MG63 (cell line): ENCODE data around the gene CIAPIN1. TPM values are rescaled to one million over a fixed set of nuclear protein-coding genes. Genes with fewer than 3 reads are reported as not detected.
"Not testable (repeated sequence)": the region's sequence is repeated elsewhere in the genome, so short reads cannot be mapped to it uniquely, and the experiment has no call there.

ENCODE experiments used
- DNase-seq: peaks from one replicate; pipeline ENCODE4 v3.0.0-alpha.2; 2020
- H3K27me3 ChIP-seq: fragments of 250-450 bp; sonication (Bioruptor Pico); 2 replicates; pipeline ENCODE4 v1.5.1; 2020; ENCODE audit warnings: mild to moderate bottlenecking, moderate library complexity
- H3K36me3 ChIP-seq: fragments of 250-450 bp; sonication (Bioruptor Pico); 2 replicates; pipeline ENCODE4 v1.5.1; 2020; ENCODE audit warnings: mild to moderate bottlenecking, moderate library complexity
- H3K4me3 ChIP-seq: fragments of 250-450 bp; sonication (Bioruptor Pico); 2 replicates; pipeline ENCODE4 v1.5.1; 2020; ENCODE audit warnings: mild to moderate bottlenecking, moderate library complexity
- H3K9me3 ChIP-seq: fragments of 250-450 bp; sonication (Bioruptor Pico); 2 replicates; pipeline ENCODE4 v1.5.1; 2020; ENCODE audit warnings: mild to moderate bottlenecking, moderate library complexity
- total RNA-seq: library from RNA; depleted of rRNA; stranded (reverse); fragments of >200 nt; shearing (Covaris generic); gene quantifications from 2 replicates; pipeline ENCODE4 v1.2.3, GENCODE V29; 2014; ENCODE audit warnings: low replicate concordance

Gene CIAPIN1
- total RNA-seq, 1 experiment from 2014 or later, result 277 TPM

DNA sequence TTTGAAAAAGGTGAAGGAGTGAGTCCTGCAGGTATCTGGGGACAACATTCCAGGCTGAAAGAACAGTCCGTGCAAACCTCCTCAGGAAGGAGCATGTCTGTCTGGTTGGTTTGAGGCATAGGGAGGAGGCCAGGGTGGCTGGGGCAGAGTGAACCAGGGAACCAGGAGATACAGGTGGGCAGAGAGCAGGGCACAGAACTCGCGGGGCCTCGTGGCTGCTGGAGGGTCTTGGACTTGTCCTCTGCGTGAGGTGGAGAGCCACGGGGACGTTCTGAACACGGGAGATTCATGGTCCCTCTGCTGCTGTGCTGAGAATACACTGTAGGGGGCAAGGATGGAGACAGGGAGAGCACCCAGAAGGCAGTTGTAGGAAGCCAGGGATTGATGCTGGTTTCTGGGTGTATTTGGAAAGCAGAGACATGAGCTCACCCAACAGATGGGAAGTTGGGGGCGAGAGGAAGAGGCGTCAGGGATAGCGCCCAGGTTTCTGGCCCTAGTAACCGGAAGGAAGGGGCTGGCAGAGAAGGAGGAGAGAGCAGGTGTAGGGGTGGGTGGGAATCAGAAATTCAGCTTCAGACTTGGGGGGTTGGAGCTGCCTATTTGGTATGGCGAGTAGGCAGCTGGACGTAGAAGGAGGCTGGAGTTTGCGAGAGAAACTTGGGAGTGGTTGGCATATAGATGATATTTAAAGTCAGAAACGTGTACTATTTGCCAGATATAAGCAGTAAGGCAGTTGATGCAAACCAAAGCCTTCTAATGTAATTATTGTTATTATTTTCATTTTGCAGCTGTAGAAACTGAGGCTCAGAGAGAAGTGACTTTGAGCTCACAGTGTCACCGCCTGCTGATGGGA lies 43.0 kb downstream of the CIAPIN1 start, which contains the start of gene CCL17:
TSS of gene CCL17 (plus strand) at position 803 of the 853 bp plus-strand sequence. CDS start 9,166 bp downstream, outside the sequence.
- no peaks in the 10 kb centered on the region for H3K36me3 ChIP-seq
- DNase-seq, result no peak
- H3K9me3 ChIP-seq, result no peaks in the 10 kb centered on the region; the same call in 1 of the 2 replicates
- peaks cover 26% of the 10 kb centered on the region for H3K27me3 ChIP-seq
- no peak within 1 kb of the TSS for H3K4me3 ChIP-seq

DNA sequence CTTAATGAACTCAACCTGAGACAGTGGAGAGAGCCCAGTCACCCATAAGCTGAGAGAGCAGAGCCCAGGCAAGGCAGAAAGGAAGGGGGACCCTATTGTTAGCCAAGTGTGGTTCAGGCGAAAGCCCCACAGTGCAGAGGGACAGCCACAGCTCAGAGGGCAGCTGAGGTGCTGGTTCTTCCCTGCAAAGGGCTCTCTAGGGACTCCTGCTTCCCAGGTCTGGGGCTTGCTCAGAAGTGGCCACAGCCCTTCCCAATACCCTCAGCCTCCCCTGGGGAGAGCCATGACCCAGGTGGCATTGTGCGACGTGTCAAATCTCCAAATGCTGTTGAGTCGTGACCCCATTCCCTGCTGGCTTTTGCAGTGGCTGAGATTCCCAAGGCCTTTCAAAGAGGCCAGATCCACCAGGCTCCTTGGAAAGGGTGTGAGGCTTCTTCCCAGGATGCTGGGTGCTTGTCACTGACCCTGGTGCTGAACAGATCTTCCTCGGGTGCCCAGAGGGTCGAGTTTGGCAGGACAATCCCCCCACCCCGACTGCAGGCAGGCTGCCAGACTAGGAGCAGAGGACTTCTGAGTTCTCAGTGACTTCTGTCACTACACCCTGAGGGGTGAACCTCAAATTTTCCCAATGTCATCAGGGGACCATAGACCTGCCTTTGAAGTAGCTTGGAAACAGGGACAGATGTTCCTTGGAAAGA lies 45.1 kb downstream of the CIAPIN1 start:
- no peaks in the 10 kb centered on the region; the same call in 1 of the 2 replicates for H3K9me3 ChIP-seq
- no peak for DNase-seq

DNA sequence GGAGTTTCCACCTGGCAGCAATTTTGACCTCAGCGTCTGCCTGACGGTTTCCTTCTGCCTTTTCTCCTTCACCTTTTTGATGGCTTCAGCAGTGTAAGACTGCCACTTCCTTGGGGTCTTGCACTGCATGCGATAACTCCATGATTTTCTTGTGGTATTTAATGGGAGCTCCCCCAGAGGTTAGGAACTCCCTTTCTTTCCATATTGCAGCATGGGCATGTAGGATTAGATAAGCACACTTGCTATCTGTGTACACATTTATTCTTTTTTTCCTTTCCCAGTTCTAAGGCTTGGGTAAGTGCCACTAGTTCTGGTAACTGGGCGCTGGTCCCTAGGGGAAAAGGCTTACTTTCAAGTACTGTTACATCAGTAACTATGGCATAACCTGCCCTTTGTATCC lies 49.7 kb downstream of the CIAPIN1 start:
- H3K27me3 ChIP-seq, result peaks cover 19% of the 10 kb centered on the region
- H3K4me3 ChIP-seq, H3K9me3 ChIP-seq, DNase-seq, H3K36me3 ChIP-seq: not testable (repeated sequence)

More for the DNA sequence above, 45.1 kb downstream of the CIAPIN1 start:
- H3K4me3 ChIP-seq, result no peak overlapping the region
- peaks cover 17% of the 10 kb centered on the region for H3K27me3 ChIP-seq
- no peaks in the 10 kb centered on the region for H3K36me3 ChIP-seq

DNA sequence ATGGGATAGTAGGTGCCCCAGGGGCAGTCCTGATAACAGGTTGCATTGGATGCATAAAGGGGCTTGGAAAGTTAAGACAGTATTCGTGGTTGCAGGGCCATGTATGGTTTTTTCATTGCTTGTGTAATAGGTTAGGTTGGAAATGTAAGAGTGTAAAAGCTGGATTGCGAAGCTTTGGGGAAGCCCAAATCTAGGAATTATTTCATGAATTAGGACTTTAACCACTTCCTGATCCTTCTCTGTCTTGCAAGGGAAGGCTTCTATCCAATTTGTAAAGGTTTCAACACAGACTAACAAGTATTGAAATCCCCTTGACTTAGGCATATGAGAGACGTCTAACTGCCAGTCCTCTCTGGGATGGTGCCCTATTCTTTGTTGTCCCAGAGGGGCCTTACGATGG lies 50.4 kb downstream of the CIAPIN1 start:
- no peak for DNase-seq
- Histone ChIP-seq H3K9me3 (peaks cover 8% of the 10 kb centered on the region), H3K4me3 (no peak overlapping the region), H3K36me3 (no peaks in the 10 kb centered on the region), H3K27me3 (peaks cover 22% of the 10 kb centered on the region)

DNA sequence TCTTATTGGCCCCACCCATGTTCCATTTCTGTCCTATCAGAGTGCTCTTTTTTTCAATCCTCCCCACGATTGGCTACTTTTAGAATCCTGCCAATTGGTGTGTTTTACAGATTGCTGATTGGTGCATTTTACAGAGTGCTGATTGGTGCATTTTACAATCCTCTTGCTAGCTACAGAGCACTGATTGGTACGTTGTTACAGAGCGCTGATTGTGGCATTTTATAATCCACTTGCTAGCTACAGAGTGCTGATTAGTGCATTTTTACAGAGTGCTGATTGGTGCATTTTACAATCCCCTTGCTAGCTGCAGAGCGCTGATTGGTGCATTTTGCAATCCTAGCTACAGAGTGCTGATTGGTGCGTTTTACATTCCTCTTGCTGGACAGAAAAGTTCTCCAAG lies 52.2 kb downstream of the CIAPIN1 start:
- H3K9me3 ChIP-seq, result peaks cover 13% of the 10 kb centered on the region
- no peak for DNase-seq
- no peak overlapping the region for H3K4me3 ChIP-seq
- no peaks in the 10 kb centered on the region for H3K36me3 ChIP-seq
- H3K27me3 ChIP-seq, result peaks cover 34% of the 10 kb centered on the region

DNA sequence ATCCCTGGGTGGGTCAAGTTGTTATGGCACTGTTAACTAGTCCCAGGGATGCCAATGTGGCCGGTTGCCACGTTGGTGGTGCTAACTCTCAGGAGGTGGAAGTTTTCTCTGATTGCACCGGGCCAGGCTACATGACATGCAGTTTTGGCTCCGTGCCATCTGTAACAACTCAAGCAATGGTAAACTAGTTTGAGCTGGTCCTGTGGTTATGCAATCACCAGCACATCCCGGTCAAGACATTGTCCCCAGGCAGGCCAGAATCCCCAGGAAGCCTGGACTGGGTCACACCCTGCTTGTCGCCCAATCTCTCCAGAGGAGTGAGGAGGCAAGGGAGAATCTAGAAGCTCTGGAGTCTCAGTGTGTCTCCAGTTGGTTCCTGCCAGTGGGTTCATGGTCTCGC lies 52.7 kb downstream of the CIAPIN1 start:
- DNase-seq, result no peak
- Histone ChIP-seq H3K9me3 (peaks cover 13% of the 10 kb centered on the region), H3K36me3 (no peaks in the 10 kb centered on the region), H3K4me3 (no peak overlapping the region), H3K27me3 (peaks cover 40% of the 10 kb centered on the region)

DNA sequence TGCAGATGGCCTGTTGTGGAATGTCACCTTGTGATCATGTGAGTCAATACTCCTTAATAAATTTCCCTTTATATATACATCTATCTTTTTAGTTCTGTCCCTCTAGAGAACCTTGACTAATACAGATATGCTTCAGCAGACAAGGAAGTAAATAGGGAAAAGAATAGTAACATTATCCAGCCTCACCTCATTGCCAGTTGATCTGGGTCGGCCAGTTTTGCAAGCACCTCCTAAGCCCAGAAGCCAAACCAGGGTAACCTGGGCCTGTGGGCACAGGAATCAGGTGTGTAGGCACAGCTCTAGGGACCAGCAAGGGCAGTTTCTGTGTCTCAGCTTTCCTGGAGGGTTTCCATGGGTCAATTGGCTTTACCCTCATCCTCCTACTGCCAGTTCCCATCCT lies 54.5 kb downstream of the CIAPIN1 start:
- DNase-seq, result no peak
- Histone ChIP-seq H3K9me3 (peaks cover 13% of the 10 kb centered on the region), H3K4me3 (no peak overlapping the region), H3K27me3 (peaks cover 44% of the 10 kb centered on the region), H3K36me3 (no peaks in the 10 kb centered on the region)

DNA sequence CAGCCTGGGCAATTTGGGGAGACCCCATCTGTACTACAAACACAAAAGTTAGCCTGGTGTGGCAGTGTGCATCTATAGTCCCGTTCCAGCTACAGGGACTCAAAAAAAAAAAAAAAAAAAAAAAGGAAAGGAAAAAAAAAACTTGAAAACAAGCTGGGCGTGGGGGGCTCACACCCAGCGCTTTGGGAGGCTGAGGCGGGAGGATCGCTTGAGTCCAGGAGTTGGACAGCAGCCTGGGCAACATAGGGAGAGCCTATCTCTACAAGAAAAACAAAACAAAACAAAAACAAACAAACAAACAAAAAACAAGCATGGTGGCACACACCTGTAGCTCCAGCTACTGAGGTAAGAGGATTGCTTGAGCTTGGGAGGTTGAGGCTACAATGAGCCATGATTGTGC lies 55.5 kb downstream of the CIAPIN1 start:
- peaks cover 13% of the 10 kb centered on the region for H3K9me3 ChIP-seq
- H3K4me3 ChIP-seq, result no peak overlapping the region
- H3K36me3 ChIP-seq, result no peaks in the 10 kb centered on the region
- DNase-seq, result no peak
- H3K27me3 ChIP-seq, result peaks cover 47% of the 10 kb centered on the region

DNA sequence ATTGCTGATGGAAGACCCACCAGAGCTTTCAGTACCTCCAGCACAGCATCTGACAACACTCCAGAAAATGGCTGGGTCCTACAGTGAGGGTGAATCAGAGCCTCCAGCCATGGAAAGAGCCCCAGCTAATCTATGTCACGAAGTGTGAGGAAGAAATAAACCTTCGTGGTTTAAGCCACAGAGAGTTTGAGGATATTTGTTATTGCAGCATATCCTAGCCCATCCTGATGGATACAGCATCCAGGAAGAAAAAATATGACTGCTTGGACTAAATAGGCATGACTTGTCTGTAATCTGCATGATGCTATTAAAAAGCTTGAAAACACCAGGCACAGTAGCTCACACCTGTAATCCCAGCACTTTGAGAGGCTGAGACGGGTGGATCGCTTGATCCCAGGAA lies 55.9 kb downstream of the CIAPIN1 start:
- no peak for DNase-seq
- Histone ChIP-seq H3K27me3 (peaks cover 47% of the 10 kb centered on the region), H3K9me3 (peaks cover 13% of the 10 kb centered on the region), H3K36me3 (no peaks in the 10 kb centered on the region), H3K4me3 (no peak overlapping the region)

DNA sequence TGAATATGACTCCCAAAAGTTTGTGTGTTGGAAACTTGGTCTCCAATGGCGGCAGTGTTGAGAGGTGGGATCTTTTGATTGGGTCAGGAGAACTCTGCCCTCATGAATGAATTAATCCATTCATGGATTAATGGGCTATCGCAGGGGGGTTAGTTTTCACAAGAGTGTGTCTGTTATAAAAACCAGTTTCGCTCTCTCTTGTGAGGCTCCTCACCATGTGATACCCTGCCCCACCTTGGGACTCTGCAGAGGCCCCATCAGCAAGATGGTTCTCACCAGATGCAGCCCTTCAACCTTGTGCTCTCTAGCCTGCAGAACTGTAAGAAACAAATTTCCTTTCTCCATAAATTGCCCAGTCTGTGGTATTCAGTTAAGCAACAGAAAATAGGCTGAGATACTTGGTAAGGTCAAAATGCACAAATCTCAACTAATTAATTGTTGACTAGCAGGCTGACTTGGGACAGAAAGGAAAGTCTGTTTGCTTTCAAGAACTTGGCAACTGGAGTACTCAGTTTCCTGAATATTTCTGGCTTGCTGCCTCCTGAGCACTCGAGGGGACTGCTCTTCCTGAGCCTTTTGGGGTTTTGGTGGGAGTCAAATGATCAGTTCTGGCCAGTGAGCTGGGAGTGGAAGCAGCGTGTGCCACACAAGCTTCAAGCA lies 56.4 kb downstream of the CIAPIN1 start:
- DNase-seq, result no peak
- peaks cover 13% of the 10 kb centered on the region for H3K9me3 ChIP-seq
- no peak overlapping the region for H3K4me3 ChIP-seq
- peaks cover 42% of the 10 kb centered on the region for H3K27me3 ChIP-seq
- no peaks in the 10 kb centered on the region for H3K36me3 ChIP-seq

DNA sequence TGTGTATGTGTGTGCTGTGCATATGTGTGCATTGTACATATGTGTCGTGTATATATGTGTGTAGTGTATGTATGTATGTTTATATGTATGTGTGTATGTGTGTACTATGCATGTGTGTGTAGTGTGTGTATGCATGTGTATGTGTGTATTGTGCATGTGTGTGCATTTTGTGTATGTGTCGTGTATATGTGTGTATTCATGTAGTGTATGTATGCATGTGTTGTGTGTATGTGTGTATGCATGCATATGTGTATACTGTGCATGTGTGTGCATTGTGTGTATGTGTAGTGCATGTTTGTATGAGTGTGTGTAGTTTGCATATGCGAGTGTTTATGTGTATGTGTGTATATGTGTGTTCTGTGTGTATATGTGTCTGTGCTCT lies 58.1 kb downstream of the CIAPIN1 start:
- Histone ChIP-seq H3K4me3 (no peak overlapping the region), H3K36me3 (no peaks in the 10 kb centered on the region), H3K27me3 (peaks cover 37% of the 10 kb centered on the region), H3K9me3 (peaks cover 5% of the 10 kb centered on the region)
- no peak for DNase-seq

DNA sequence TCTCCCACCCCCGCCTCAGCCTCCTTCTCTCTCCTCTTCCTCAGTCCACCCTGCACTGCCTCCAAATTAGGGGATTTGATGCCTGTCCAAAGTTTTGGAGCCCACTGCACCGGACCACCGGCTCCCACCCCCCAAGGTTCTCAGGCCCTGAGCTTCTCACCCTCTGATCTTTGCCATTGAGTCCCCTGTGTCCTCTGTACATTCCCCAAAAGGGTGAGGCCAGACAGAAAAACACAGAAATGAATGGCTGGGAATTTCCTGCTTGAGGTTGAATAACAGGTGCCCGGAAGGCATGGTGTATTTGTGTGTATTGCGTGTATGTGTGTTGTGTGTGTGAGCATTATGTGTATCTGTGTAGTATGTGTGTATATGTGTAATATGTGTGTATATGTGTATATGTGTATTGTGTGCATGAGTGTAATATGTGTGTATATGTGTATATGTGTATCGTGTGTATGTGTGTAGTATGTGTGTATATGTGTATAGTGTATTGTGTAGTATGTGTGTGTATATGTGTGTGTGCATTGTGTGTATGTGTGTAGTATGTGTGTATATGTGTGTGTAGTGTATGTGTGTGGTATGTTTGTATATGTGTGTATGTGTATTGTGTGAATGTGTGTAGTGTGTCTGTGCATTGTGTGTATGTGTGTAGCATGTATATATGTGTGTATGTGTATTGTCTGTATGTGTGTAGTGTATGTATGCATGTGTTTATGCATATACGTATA lies 58.7 kb downstream of the CIAPIN1 start:
- peaks cover 32% of the 10 kb centered on the region for H3K27me3 ChIP-seq
- H3K36me3 ChIP-seq, result no peaks in the 10 kb centered on the region
- no peak for DNase-seq
- H3K9me3 ChIP-seq, result peaks cover 5% of the 10 kb centered on the region
- no peak overlapping the region for H3K4me3 ChIP-seq

DNA sequence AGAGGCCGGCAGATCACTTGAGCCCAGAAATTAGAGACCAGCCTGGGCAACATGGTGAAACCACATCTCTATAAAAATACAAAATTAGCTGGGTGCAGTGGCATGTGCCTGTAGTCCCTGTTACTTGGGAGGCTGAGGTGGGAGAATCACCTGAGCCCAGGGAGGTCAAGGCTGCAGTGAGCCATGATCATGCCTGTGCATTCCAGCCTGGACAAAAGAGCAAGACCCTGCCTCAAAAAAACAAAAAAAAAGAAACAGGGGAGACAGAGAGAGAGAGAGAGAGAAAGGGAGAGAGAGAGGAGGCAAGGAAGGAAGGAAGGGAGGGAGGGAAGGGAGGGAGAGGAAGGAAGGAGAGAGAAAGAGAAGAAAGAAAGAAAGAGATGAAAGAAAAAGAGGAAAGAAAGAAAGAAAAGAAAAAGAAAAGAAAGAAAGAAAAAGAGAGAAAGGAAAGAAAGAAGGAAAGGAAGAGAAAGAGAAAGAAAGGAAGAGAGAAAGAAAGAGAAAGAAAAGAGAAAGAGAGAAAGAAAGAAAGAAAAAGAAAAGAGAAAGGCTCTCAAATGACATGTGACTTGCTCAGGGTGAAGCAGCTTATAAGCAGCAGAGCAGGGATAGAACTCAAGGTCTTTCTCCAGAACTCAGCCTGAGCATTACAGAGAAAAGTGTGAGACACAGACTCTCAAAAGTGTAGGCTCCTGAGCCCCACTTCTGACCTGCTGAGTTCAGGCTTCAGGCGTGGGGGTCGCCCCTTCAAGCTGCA lies 59.4 kb downstream of the CIAPIN1 start:
- H3K4me3 ChIP-seq, result no peak overlapping the region
- no peak for DNase-seq
- no peaks in the 10 kb centered on the region for H3K36me3 ChIP-seq
- H3K27me3 ChIP-seq, result peaks cover 31% of the 10 kb centered on the region
- peaks cover 5% of the 10 kb centered on the region for H3K9me3 ChIP-seq

DNA sequence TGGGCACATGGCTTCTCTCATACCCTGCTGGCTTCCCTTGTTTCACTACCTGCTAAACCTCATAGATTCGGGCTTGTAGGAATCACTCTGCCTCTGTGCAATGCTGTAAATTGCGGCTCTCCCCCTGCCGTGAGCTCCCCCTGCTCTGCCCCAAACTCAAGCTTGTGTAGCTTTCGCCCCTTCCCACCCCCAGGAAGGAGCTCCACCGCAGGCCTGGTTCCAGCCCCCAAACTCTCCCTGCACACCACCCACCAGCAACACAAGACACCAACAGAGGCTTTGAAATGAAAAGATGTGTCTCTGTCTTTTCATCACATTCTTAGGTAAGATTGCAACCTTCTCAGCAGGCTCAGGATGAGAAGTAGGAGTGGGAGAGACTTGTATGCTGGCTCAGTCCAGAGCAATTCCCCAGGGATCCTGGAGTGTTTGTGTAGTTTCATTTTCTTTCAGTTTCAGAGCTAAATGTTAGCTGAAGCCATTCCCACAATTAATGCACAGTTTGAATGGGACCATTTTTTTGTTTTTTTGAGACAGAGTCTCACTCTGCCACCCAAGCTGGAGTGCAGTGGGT lies 60.7 kb downstream of the CIAPIN1 start:
- peaks cover 5% of the 10 kb centered on the region for H3K9me3 ChIP-seq
- peaks cover 27% of the 10 kb centered on the region for H3K27me3 ChIP-seq
- H3K4me3 ChIP-seq, result no peak overlapping the region
- DNase-seq, result peak; percentile 46
- H3K36me3 ChIP-seq, result no peaks in the 10 kb centered on the region

DNA sequence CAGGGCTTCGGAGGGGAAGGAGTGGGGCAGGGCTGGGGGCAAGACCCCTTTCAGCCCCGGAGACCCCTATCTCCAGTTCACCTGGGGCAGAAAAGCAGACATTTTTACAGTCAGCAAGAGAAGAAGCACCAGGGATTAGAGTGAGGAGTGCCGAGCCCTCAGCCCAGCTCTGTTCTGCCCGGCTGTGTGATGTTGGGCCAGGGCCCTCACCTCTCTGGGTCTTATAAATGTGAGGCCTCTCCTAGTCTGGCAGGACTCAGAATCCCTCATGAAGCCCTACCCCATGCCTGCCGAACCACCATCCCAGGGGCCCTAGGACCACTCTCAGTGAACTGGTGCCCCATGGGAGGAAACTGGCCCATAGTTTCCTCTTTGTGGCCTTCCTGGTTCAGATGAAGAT lies 62.1 kb downstream of the CIAPIN1 start:
- Histone ChIP-seq H3K36me3 (no peaks in the 10 kb centered on the region), H3K9me3 (no peaks in the 10 kb centered on the region), H3K4me3 (no peak overlapping the region), H3K27me3 (peaks cover 16% of the 10 kb centered on the region)
- no peak for DNase-seq
